Thyroid gland (tissue), 4 donors: ENCODE data around the gene COL13A1.

Experiments used
- CTCF ChIP-seq, 6 experiments: fragments of 200-600 bp in 3 of 6; fragments of 450-650 bp in 3 of 6; sonication (generic) in 3 of 6; IDR thresholded peaks; one replicate each; pipeline ENCODE4 v1.5.1; 2016 to 2019; ENCODE audit warnings: antibody characterized with exemption in 6 of 6, mild to moderate bottlenecking in 2 of 6, inconsistent platforms in 1 of 6, moderate library complexity in 1 of 6
- POLR2A ChIP-seq, 2 donors: fragments of 450-650 bp; IDR thresholded peaks; one replicate each; pipeline ENCODE4 v1.6.1; 2017; ENCODE audit warnings: antibody characterized with exemption in 2 of 2, mild to moderate bottlenecking in 2 of 2, moderate library complexity in 1 of 2

GRCh38 chr10:69842020-69842419 lies 40.3 kb downstream of the COL13A1 start:
- no peak for TF ChIP-seq CTCF (IDR thresholded peaks at IDR 0.05)
- no peak for TF ChIP-seq POLR2A (IDR thresholded peaks at IDR 0.05)
